ENCODE results near the gene ERI3.

The ERI3 gene

DNA sequence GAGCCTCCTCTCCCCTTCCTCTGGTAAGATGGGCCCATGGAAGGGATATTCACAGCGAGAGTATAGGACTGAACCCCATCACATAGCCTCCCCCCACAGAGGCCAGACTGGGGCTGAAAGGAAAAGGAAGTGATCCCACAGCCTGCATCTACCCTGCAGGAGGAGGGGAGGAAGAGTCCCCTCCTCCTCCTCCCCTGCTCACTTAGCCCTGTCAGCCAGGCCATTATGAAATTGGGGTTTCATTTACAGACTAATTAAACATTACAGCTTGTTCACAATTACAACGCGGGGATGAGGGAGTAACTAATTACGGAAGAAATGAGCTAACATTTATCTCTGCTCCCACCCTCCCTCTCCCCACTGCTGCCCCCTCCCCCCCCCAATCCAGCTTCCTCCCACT, 116.4 kb downstream of the ERI3 start:
- no peak for DNase-seq (ENCODE audit: low read depth in 2 of 2)

DNA sequence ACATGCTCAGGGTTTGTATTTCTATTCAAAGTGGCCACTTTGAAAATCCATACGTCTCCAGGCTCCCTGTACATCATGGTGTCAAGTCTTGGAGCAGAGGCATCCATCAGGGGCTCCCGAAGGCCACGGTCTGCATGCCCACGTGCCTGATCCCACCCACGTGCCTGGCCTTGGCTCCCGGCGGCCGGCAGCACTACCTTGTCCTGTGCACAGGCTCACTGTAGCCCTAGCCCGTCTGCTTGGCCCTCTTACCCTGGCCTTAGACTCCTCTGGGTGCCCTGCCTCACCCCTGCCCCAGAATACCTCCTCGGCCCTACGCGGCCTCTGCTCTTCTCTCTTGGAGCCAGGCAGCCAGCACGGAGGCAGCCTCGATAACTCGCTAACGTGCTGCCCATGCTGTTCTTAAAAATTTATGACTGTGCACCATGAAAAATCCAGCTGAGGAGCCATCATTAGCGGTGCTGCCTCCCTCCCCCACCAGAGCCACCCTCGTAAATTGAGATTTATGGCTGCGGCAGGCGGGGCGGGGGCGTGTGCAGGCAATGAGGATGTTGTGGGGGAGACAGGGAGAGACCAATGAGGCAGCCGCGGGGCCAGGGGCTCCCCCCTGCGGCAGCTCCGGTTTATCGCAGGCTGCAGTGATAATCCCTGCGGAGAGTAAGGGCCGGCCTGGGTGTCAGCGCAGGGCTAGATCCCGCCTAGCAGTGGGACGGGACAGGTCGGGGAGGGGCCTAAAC, 117.2 kb downstream of the ERI3 start:
- DNase-seq (ENCODE audit: low read depth in 2 of 2): peak; percentile 12 to 30

DNA sequence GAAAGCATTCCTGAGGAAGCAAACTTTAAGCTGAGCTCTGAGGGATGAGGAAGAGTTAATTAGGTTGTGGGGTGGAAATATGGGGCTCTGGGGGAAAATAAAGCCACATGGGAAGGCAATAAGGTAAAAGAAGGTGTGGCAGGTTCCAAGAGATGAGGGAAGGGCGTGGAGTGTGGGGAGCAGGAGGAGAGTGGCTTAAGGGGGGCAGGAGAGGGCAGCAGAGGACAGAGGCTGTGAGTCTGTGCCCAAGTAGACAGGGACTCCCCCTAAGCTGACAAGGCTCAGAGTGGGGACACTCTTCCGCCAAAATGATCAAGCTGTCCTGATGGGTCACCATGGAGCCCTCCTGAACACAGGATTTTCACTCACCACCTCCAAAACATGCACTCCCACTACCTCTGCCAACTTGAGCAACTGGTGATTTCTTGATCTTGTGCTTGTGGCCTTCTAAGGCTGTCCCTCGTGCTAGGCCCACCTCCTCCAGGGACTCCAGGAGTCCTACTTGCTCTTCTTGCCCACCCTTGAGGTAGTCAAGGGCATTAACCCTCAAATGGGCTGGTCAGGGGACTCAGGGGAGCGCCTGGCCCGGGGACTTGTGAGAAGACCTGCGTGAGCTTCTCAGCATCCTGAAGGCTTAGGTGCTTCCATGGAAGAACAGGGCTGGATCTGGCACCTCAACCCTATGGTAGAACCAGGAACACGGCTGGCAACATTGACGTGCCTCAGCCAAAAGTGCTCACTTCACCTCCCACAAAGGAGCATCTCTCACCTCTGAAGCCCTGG, 118.4 kb downstream of the ERI3 start:
- DNase-seq (ENCODE audit: low read depth in 2 of 2): no peak

DNA sequence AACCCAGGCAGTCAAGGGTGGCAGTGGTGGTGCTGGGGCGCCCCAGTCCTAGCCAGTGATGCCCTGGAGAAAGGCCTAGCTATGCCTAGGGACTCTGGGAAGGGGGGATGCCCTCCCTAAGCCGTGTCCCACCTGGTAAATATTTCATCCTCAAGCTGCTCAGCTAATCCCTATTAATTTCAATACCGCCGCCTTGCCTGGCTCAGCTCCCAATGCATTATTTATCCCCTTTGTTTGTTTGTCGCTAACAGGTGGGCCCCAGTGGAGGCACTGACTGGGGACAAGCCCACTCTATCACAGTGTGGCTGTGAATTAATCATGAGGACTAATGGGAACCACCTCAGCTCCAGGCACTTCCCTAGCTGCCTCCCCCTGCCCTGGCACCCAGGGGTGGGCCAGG, 119.2 kb downstream of the ERI3 start:
- DNase-seq (ENCODE audit: low read depth in 2 of 2): no peak

DNA sequence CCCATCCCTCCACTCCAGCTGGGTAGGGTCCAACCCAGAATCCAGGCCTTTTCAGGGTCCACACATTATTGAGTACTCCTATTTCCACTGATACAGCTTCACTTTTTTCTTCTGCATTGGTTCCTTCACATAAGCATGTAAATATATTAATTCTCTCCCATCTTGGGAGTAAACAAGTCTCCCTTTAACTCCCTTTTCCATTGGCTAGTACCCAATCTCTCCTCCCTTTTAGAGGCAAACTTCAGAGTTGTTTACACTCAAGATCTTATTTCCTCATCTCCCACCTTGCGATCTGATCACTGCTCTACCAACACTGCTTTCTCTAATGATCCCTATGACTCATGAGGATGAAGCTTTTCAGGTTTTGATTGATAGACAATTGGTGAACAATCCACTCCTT, 121.5 kb downstream of the ERI3 start:
- no peak for DNase-seq (ENCODE audit: low read depth in 2 of 2)

DNA sequence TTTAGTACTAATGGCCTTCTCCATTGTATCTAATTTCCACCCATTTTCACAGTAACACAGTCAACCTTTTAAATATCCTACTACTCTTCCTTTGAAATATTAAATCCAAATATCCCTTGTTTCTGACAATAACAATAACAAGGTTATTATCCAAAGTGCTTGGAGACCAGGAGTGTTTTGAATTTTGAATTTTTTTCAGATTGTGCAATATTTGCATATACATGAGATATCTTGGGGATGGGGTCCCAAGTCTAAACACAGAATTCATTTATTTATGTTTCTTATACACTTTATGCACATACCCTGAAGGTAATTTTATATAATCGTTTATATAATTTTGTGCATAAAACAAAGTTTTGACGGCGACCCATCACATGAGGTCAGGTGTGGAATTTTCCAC, 124.3 kb downstream of the ERI3 start:
- no peak for DNase-seq (ENCODE audit: low read depth in 2 of 2)

DNA sequence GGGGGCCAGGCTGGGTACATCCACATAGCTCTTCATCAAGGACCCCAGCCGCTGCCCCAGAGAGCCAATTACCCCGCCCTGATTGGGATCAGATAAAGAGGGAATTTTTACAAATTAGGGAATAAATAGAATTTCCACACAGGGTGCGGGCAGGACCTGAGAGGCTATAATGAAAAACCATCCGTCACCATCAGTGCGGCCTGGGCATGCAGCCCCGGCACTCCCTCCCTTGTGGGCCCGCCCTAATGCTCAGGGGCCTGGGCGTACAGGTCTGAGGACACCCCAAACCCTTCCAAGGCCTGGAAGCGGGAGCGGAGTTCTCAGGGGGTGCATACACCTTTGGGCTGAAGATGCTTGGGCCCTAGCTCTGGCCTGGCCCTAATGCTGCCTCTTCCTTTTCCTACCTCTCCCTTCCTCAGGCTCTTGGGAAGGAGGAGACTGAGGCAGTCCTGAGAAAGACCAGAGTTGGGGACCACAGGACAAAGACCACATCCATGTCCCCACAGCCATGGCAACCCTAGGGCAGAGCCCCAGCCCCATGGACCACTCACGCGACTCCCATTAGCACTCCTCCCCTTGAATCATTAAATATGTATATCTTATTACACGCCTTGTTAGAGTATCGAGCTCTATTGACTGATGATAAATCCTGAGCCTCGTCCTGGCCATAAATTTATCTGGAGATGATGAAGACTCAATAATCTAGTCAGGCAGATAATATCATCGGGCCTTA, 125.5 kb downstream of the ERI3 start:
- DNase-seq (ENCODE audit: low read depth in 2 of 2): no peak

DNA sequence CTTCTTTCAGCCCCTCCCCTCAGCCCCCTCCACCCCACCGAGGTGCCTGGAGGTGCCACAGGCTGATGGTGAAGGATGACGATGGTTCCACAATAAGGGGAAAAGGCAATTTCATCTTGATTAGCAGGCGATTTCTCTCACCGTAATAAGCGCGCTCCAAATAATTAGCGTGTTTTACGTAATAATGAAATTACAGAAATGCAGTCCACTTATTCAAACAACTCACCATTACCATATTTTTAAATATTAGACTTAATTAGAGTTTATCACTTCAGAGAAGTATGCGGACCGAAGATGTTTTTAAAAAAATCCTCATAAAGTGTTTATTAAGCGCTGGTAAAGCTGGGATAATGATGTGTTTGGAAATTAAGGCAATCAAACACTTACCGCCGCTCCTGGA, 126.8 kb downstream of the ERI3 start:
- no peak for DNase-seq (ENCODE audit: low read depth in 2 of 2)

DNA sequence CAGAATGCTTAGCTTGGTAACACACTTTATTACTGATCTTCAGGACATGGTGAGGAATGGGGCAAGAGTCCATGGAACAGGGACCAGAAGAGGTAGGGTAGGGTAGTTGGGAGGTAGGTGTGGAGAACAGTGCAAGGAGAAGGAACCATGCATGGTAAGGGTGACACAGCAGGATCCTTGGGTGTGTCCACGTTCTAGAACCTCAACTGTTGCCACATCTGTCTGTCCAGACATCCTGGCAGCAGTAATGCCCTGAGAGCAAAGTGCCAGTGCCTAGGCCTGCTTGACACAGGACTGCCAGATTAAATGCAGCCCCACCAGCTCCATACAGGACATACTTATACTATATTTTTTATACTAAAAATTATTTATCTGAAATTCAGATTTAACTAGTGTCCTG, 127.8 kb downstream of the ERI3 start:
- no peak for DNase-seq (ENCODE audit: low read depth in 2 of 2)

DNA sequence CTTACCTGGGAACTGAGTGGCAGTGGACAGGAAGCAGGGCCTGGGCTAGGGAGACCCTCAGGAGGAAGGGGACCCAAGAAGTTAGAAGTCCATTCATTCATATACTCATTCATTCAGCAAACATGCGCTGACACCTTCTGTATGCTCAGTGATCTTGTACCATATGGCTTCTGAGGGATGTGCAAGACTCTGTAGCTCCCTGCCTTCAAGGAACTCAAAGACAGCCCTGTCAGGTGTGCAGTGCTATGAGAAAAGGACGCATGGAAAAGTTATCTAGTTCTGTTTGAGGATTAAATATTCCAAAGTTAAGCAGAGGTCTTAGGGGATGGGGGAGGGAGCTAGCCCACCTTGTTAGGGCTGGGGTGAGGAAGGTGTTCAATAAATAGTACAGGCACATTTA, 129.3 kb downstream of the ERI3 start:
- no peak for DNase-seq (ENCODE audit: low read depth in 2 of 2)

DNA sequence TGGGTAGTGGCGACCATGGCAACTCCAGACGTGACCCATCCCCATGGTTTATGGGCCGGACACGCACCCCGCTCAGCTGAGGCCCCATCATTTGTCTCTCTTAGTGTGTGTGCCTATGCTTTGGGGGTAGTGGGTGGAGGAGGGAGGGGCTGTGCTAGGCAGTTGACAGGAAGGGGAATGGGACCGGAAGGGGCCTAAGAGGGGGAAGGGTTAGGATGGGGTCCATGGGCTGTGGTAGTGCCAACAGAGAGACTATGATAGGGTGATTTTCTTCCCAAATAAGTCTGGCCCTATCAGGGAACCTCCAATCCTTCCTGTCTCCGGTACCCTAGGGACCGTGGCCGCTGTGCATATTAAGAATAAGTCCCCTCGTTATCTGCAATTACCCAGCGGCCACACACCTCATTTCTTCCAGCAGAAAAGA, 131.9 kb downstream of the ERI3 start:
- no peak for DNase-seq (ENCODE audit: low read depth in 2 of 2)

DNA sequence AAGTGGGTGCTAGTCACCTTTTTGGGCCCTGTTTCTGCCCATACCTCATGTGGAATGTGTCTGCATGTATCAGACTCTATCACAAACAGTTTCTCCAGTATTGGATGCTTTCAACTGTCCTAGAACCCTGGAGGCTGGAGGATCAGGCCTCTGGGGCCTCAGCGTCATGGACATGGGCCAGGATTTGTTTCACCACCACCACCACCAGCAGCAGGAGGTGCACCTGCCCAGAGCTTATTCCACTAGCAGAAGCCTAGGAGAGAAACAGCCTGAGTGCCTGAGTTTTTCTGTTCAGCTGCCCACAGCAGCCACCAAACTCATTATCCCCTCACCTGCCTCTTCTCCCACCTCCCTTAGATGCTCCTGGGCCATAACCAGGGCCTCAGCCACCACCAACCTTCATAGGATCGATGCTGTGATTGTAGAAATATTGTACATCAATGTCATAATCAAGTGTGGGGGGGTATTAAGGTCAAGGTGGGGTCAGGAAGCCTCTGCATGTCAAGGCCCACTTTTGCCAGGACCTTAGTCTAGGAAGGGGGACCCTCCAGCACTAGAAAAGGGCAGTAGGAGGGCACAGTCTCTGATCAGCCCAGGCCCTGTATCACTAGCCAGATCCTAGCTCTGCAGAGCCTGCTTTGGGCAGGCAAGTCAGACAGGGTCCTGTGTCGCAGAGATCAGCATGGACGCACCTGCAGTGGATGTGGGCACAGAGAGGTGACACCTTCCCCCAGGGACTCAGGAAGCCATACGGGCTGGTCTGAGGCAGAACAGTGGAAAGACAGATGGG, 132.5 kb downstream of the ERI3 start:
- DNase-seq (ENCODE audit: low read depth in 2 of 2): no peak

DNA sequence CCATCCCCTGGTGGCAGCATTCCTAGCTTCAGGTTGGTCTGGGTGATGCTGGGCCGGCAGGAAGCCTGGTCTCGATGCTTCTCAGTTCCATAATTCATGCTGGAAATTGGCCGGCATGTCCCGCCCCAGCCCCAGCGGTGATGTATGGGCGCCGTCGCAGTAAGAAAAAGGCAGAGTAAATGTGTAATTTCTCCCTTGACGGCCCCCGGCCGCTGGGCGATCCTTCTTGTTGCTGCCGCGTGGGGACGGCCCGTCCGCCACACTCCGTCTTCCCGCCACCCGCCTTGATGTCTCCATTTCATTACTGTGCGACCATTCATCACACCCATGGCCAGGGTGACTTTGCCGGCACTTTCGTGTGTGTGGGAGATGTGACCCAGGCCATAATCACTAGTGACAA, 133.3 kb downstream of the ERI3 start:
- no peak for DNase-seq (ENCODE audit: low read depth in 2 of 2)

DNA sequence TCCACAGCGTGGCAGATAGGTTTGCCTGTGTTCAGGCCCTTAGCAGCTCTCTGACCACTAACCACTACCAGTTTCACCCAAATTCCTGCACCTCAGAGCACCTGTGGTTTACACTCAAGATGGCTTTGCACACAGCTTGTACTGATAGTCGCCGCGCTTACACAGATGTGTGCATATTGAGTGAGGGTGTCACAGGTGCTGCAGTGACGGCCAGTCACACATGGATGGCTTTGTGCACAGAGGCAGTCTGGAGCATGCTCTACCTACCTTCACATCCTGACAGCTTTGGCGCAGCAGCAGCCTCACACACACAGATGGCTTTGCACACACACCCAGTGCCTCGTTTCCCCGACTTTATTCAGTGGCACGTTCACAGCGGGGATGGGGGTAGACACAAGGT, 134.3 kb downstream of the ERI3 start:
- DNase-seq (ENCODE audit: low read depth in 2 of 2): no peak

DNA sequence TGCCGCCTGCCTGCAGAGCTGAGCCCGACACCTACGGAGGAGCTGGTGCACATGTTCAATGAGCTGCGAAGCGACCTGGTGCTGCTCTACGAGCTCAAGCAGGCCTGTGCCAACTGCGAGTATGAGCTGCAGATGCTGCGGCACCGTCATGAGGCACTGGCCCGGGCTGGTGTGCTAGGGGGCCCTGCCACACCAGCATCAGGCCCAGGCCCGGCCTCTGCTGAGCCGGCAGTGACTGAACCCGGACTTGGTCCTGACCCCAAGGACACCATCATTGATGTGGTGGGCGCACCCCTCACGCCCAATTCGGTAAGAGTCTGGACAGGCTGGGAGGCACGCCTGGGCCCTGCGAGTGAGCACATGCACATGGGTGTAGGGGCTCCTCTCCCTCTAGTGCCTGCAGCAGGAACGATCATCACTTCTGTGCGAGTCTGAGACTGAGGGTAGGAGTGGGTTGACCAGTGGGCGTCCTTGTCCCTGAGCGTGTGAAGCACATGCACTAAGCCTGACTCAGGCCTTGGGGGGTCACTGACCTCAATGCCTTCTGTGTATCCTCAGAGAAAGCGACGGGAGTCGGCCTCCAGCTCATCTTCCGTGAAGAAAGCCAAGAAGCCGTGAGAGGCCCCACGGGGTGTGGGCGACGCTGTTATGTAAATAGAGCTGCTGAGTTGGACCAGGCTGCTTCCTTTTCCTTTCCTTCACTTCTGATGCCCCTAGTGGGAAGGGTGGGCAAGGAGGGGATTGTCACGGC, 134.9 kb downstream of the ERI3 start:
- no peak for DNase-seq (ENCODE audit: low read depth in 2 of 2)

DNA sequence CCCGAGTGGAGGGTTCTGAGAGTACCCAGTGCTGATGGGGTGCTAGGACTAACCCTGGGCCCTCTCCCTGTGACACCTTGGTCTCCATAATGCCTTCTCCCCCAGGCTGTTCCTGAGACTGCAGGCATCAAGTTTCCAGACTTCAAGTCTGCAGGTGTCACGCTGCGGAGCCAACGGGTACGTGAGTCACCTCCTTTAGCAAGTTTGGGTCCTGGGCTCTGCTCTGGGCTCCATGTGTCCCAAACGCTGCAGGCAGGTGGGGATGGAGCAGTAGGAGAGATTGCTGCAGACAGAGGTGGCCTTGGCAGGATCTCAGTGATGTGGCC, 135.8 kb downstream of the ERI3 start:
- no peak for DNase-seq (ENCODE audit: low read depth in 2 of 2)

DNA sequence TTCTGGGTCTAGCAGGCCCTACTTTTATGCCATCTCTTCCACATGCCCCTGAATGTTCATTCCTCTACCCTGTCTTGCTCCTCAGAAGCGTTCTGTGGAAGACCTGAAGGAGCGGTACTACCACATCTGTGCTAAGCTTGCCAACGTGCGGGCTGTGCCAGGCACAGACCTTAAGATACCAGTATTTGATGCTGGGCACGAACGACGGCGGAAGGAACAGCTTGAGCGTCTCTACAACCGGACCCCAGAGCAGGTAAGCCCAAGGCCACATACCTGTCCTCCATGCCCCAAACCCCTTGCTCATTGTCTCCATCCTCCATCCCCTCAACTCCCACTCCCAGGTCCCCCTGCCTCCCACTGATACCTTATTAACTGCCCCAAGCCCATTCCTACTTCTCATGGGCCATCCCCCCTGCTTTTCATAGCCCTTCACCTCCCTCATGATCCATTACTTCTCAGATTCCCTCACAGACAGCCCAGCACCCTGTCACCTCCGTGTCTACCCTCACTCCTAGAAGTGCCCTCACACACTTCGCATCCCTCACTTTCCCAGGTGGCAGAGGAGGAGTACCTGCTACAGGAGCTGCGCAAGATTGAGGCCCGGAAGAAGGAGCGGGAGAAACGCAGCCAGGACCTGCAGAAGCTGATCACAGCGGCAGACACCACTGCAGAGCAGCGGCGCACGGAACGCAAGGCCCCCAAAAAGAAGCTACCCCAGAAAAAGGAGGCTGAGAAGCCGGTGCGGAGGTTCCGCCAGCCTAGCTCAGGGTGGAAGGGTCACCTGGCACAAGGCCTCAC, 136.4 kb downstream of the ERI3 start:
- DNase-seq (ENCODE audit: low read depth in 2 of 2): no peak

DNA sequence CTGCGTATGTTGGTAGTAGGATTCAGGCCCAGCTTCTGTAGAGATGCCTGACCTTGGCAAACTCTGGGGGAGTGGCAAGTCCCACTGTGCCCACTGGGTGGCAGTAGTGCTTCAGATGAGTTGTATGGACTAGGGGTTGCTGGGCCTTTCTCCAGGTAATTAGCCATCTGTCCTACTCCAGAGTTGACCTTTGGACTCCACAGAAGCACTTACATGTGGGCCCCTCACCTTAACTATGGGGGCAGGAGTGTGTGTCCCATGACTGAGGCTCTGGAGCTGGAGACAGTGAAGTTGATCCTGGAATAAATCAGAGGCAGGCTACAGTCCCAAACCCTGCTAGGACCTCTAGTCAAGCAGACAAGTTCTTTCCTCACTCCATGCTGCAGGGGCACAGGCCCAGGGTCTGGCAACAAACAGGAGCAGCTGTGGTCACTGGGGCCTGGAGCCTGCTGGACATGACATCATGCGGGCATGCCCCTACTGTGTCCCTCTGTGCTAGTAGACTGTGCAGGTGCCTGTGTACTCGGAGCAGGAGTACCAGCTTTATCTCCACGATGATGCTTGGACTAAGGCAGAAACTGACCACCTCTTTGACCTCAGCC, 137.1 kb downstream of the ERI3 start:
- DNase-seq (ENCODE audit: low read depth in 2 of 2): peak; percentile 33 to 47

DNA sequence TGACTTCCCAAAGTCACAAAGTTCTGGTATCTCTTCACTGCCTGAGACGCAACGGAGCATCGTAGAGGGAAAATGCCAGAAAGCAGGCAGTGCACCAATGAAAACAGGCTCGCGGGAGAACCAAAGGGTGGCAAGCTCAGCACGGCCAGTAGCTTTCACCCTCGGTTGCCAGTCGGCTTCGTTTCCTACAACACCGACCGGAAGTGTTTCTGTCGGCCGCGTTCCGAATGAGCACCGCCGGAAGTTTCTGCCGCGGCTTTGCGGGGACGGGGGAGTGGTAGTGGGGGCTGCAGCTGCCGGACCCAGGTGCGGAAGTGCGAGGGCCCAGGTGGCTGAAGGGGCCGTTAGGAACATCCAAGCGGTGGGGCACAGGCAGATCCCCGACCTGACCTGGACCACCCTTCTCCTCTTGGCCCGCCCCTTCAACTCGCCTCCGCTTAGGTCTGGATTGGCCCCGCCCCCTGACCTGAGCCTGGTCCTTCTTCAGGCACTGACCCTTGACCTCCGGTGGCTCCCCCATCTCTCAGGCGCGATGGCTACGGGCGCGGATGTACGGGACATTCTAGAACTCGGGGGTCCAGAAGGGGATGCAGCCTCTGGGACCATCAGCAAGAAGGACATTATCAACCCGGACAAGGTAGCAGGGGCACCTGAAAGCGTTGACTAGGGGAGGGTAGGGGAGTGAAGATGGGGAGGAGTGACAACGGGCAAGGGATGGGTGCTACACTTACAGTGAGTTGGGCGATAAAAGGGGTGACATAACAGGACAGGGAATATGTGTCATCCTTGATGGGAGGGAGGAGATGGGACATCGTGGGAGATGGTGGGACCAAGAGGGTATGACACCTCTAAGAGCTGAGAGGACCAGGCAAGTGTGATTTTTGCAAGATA, 141.6 kb downstream of the ERI3 start, which contains the start of gene DMAP1:
Gene DMAP1 (plus strand): TSS at position 250 of the 891 bp plus-strand sequence. CDS start 283 bp downstream, at position 533.
- peak; percentile 66 to 79 for DNase-seq (ENCODE audit: low read depth in 2 of 2)
